ENCODE measurements around the gene CCR6. TPM values are rescaled to one million over a fixed set of nuclear protein-coding genes. Genes with fewer than 3 reads are reported as not detected.

The CCR6 gene
- polyA plus RNA-seq, 2 of the 4 experiments (the other 2 are of a cell fraction) = 0.01 TPM; not detected in 1

GRCh38 chr6:167111597-167111996 is 11.3 kb upstream of the CCR6 start:
- no peak for TF ChIP-seq MAFK (IDR thresholded peaks at IDR 0.05; ENCODE audit: partially characterized antibody)
- TF ChIP-seq GATA3 (IDR thresholded peaks at IDR 0.05; ENCODE audit: borderline replicate concordance) = no peak
- no peak for TF ChIP-seq RNF2 (IDR thresholded peaks at IDR 0.05; ENCODE audit: borderline replicate concordance, low read depth)
- no peak for TF ChIP-seq EP300 (IDR thresholded peaks at IDR 0.05)
- no peak for TF ChIP-seq CBX2 (IDR thresholded peaks at IDR 0.05; ENCODE audit: borderline replicate concordance, low read depth)
- no peak for TF ChIP-seq E2F6 (IDR thresholded peaks at IDR 0.05; ENCODE audit: borderline replicate concordance, low read depth)
- TF ChIP-seq ZSCAN20 (CRISPR knock-in tag; IDR thresholded peaks at IDR 0.05) = no peak
- no peak for TF ChIP-seq HEYL (CRISPR knock-in tag; IDR thresholded peaks at IDR 0.05)
- FAIRE-seq (no peak), DNase-seq (ENCODE audit: low read depth in 1 of 2, low spot score in 1 of 2) (no peak), ATAC-seq (no peak)
- H3K4me3 ChIP-seq = no peak overlapping the region
- no peaks in the 10 kb centered on the region for H3K9me3 ChIP-seq
- CTCF ChIA-PET = no interaction called here
- WGBS (ENCODE audit: missing lambda C conversion rate) = 2% methylated on average over 3 of the region's 3 CpGs
- H3K27ac ChIP-seq = no peak overlapping the region
- no peaks in the 10 kb centered on the region for H3K4me1 ChIP-seq
- H3K4me2 ChIP-seq = no peak overlapping the region
- POLR2A ChIA-PET = no interaction called here

- Histone ChIP-seq H3K9me3 (no peaks in the 10 kb centered on the region), H3K27ac (no peak overlapping the region), H3K4me1 (no peaks in the 10 kb centered on the region), H3K4me2 (no peak overlapping the region), H3K4me3 (no peak overlapping the region)
- FAIRE-seq (no peak), ATAC-seq (no peak), DNase-seq (ENCODE audit: low read depth in 1 of 2, low spot score in 1 of 2) (no peak)
- WGBS (ENCODE audit: missing lambda C conversion rate) = 34% methylated on average over 8 of the region's 8 CpGs
- ChIA-PET POLR2A (no interaction called here), CTCF (no interaction called here)
- TF ChIP-seq ZFP36 (IDR thresholded peaks at IDR 0.05; ENCODE audit: borderline replicate concordance, partially characterized antibody) (no peak), EP300 (IDR thresholded peaks at IDR 0.05) (no peak), E2F6 (IDR thresholded peaks at IDR 0.05; ENCODE audit: borderline replicate concordance, low read depth) (no peak), BCL3 (IDR thresholded peaks at IDR 0.05) (no peak), MYC (IDR thresholded peaks at IDR 0.05; ENCODE audit: borderline replicate concordance, low read length) (no peak), FOXS1 (CRISPR knock-in tag; IDR thresholded peaks at IDR 0.05) (no peak), JUN (IDR thresholded peaks at IDR 0.05) (no peak), HEYL (CRISPR knock-in tag; IDR thresholded peaks at IDR 0.05) (no peak)
Observed at GRCh38 chr6:167112421-167112820, 10.5 kb upstream of the CCR6 start.

- DNase-seq (ENCODE audit: low read depth in 1 of 2, low spot score in 1 of 2) (no peak), FAIRE-seq (no peak), ATAC-seq (no peak)
- WGBS (ENCODE audit: missing lambda C conversion rate) = 17% methylated on average over 6 of the region's 8 CpGs
- CTCF ChIA-PET = no interaction called here
- Histone ChIP-seq H3K9me3 (no peaks in the 10 kb centered on the region), H3K4me1 (no peaks in the 10 kb centered on the region), H3K27ac (no peak overlapping the region), H3K4me3 (no peak overlapping the region), H3K4me2 (no peak overlapping the region)
- POLR2A ChIA-PET = no interaction called here
- TF ChIP-seq MYC (IDR thresholded peaks at IDR 0.05; ENCODE audit: borderline replicate concordance, low read length) = no peak
- TF ChIP-seq PHF8 (IDR thresholded peaks at IDR 0.05; ENCODE audit: borderline replicate concordance, low read depth) = no peak
- no peak for TF ChIP-seq ESRRA (IDR thresholded peaks at IDR 0.05; ENCODE audit: borderline replicate concordance, low read length)
- no peak for TF ChIP-seq TP53 (CRISPR knock-in tag; IDR thresholded peaks at IDR 0.05)
- TF ChIP-seq KDM1A (IDR thresholded peaks at IDR 0.05; ENCODE audit: low read depth) = no peak
- no peak for TF ChIP-seq GATA3 (IDR thresholded peaks at IDR 0.05; ENCODE audit: borderline replicate concordance)
- TF ChIP-seq ZSCAN20 (CRISPR knock-in tag; IDR thresholded peaks at IDR 0.05) = no peak
- TF ChIP-seq SMC3 (IDR thresholded peaks at IDR 0.05) = no peak
- TF ChIP-seq HOXA7 (CRISPR knock-in tag; IDR thresholded peaks at IDR 0.05) = no peak
- TF ChIP-seq RCOR1 (IDR thresholded peaks at IDR 0.05; ENCODE audit: low read depth, low read length) = no peak
- no peak for TF ChIP-seq FOXS1 (CRISPR knock-in tag; IDR thresholded peaks at IDR 0.05)
Observed at GRCh38 chr6:167113047-167113754, 9.7 kb upstream of the CCR6 start.
